Common myeloid progenitor, CD34-positive (primary cell): ENCODE measurements around the gene TMED6.
"Not testable (repeated sequence)": the region's sequence is repeated elsewhere in the genome, so short reads cannot be mapped to it uniquely, and the experiment has no call there.

Experiments used
- CTCF ChIA-PET: fragments of 350-600 bp; sonication (Branson Sonifier 250); formaldehyde crosslinking; loops from one replicate; lab custom pipeline; 2021; ENCODE audit warnings: antibody characterized with exemption; lab: Charles Lee
- POLR2A ChIA-PET: fragments of 350-600 bp; sonication (Branson Sonifier 250); formaldehyde crosslinking; loops from one replicate; lab custom pipeline; 2021; ENCODE audit warnings: antibody characterized with exemption; lab: Charles Lee
- DNase-seq, 3 donors: peaks; one replicate each; pipeline versions ENCODE4 v3.0.0 to v3.0.0-alpha.2; 2013
- H3K27ac ChIP-seq, 2 experiments: 1 replicate in 1 of 2; 2 replicates in 1 of 2; pipeline ENCODE4 v1.7.0; 2013; ENCODE audit warnings: inconsistent platforms in 2 of 2, low read length in 2 of 2, mild to moderate bottlenecking in 2 of 2, low read depth in 1 of 2, moderate library complexity in 1 of 2; ENCODE audit not compliant: severe bottlenecking in 2 of 2, insufficient read depth in 1 of 2, poor library complexity in 1 of 2
- H3K27me3 ChIP-seq, 5 experiments: replicated peaks in 2 of 5; 1 replicate in 3 of 5; 2 replicates in 2 of 5; pipeline versions ENCODE4 v1.6.1 to v1.7.0; 2013; ENCODE audit warnings: low read length in 4 of 5, mild to moderate bottlenecking in 2 of 5, moderate library complexity in 2 of 5, inconsistent platforms in 1 of 5; ENCODE audit not compliant: insufficient read depth in 5 of 5, control insufficient read depth in 4 of 5
- H3K36me3 ChIP-seq, 4 experiments: 1 replicate in 2 of 4; 2 replicates in 2 of 4; pipeline versions ENCODE4 v1.6.1 to v1.7.0; 2013; ENCODE audit warnings: low read length in 3 of 4, control low read depth in 1 of 4, mild to moderate bottlenecking in 1 of 4; ENCODE audit not compliant: control insufficient read depth in 4 of 4, insufficient read depth in 4 of 4
- H3K4me1 ChIP-seq, 4 experiments: 1 replicate in 3 of 4; 2 replicates in 1 of 4; pipeline versions ENCODE4 v1.6.1 to v1.7.1; 2013; ENCODE audit warnings: low read length in 3 of 4, mild to moderate bottlenecking in 3 of 4, control low read depth in 1 of 4, inconsistent platforms in 1 of 4, moderate library complexity in 1 of 4; ENCODE audit not compliant: control insufficient read depth in 4 of 4, insufficient read depth in 4 of 4; ENCODE audit errors: control extremely low read depth in 1 of 4
- H3K4me3 ChIP-seq, 7 experiments: 1 replicate in 4 of 7; 2 replicates in 3 of 7; pipeline versions ENCODE4 v1.5.1 to v1.7.0; 2013; ENCODE audit warnings: mild to moderate bottlenecking in 7 of 7, low read length in 6 of 7, moderate library complexity in 6 of 7, inconsistent platforms in 2 of 7, low read depth in 2 of 7, control low read depth in 1 of 7; ENCODE audit not compliant: insufficient read depth in 4 of 7, control insufficient read depth in 1 of 7; ENCODE audit errors: extremely low read depth in 1 of 7
- H3K9me3 ChIP-seq, 5 experiments: 1 replicate in 4 of 5; 2 replicates in 1 of 5; pipeline versions ENCODE4 v1.6.1 to v1.7.1; 2013; ENCODE audit warnings: low read length in 4 of 5, mild to moderate bottlenecking in 2 of 5, inconsistent platforms in 1 of 5, low read depth in 1 of 5, moderate library complexity in 1 of 5; ENCODE audit not compliant: control insufficient read depth in 4 of 5, insufficient read depth in 2 of 5; ENCODE audit errors: control extremely low read depth in 1 of 5
- WGBS: methylation state at CpG from one replicate; pipeline ENCODE4 v1.1.5; 2013; ENCODE audit not compliant: insufficient coverage; 5-methylcytosine and 5-hydroxymethylcytosine counted together

The TMED6 gene

GRCh38 chr16:69365901-69366300 is 14.3 kb upstream of the TMED6 start:
- Histone ChIP-seq H3K4me3 (no peak overlapping the region), H3K36me3 (peaks cover 38 to 83% (median 67%) of the 10 kb centered on the region in 4 experiments), H3K4me1 (peaks cover 0 to 7% (median 4%) of the 10 kb centered on the region in 4 experiments), H3K9me3 (no peaks in the 10 kb centered on the region), H3K27ac (no peak overlapping the region), H3K27me3 (no peaks in the 10 kb centered on the region)
- no peak for DNase-seq
- CTCF ChIA-PET, result no interaction called here
- POLR2A ChIA-PET, result no interaction called here
- WGBS, result 94% methylated on average over 2 of the region's 2 CpGs

- no peak overlapping the region for H3K27ac ChIP-seq
- POLR2A ChIA-PET, result no interaction called here
- no peaks in the 10 kb centered on the region for H3K27me3 ChIP-seq
- H3K36me3 ChIP-seq, result peaks cover 33 to 74% (median 60%) of the 10 kb centered on the region in 4 experiments
- CTCF ChIA-PET, result interaction anchor here (0.9 to 1.3 kb wide), 2 partner anchors 15 to 16 kb away, joined by 3 read pairs; no protein-coding TSS in a partner anchor
- H3K4me3 ChIP-seq, result no peak overlapping the region
- WGBS, result no CpG with 5 or more reads among the region's 2 CpGs
- DNase-seq, result no peak
- no peaks in the 10 kb centered on the region for H3K9me3 ChIP-seq
- H3K4me1 ChIP-seq, result peaks cover 0 to 7% (median 4%) of the 10 kb centered on the region in 4 experiments
Measured at GRCh38 chr16:69364088-69364487, 12.5 kb upstream of the TMED6 start.

- ChIA-PET POLR2A (no interaction called here), CTCF (interaction anchor here (1.3 kb wide), 1 partner anchor 15 kb away, joined by 3 read pairs; no protein-coding TSS in a partner anchor)
- Histone ChIP-seq H3K9me3 (no peaks in the 10 kb centered on the region), H3K27ac (no peak overlapping the region), H3K4me3 (no peak overlapping the region), H3K36me3 (peaks cover 30 to 66% (median 57%) of the 10 kb centered on the region in 4 experiments), H3K4me1 (peaks cover 0 to 7% (median 3%) of the 10 kb centered on the region in 4 experiments), H3K27me3 (no peaks in the 10 kb centered on the region)
- WGBS, result 100% methylated on average over 4 of the region's 5 CpGs
- no peak for DNase-seq
Measured at GRCh38 chr16:69363281-69363717, 11.7 kb upstream of the TMED6 start.

- POLR2A ChIA-PET, H3K9me3 ChIP-seq, H3K27me3 ChIP-seq, H3K4me3 ChIP-seq, H3K27ac ChIP-seq, CTCF ChIA-PET, DNase-seq: not testable (repeated sequence)
- 100% methylated on average over 9 of the region's 9 CpGs for WGBS
- H3K4me1 ChIP-seq, result peaks cover 5 to 11% (median 10%) of the 10 kb centered on the region in 4 experiments
- H3K36me3 ChIP-seq, result peaks cover 14 to 52% (median 44%) of the 10 kb centered on the region in 4 experiments
Measured at GRCh38 chr16:69360070-69360469, 8.5 kb upstream of the TMED6 start.

- ChIA-PET POLR2A (interaction anchor here (0.6 kb wide), 1 partner anchor 53 kb away, joined by 4 read pairs; no protein-coding TSS in a partner anchor), CTCF (no interaction called here)
- no peak for DNase-seq
- no peak overlapping the region for H3K27ac ChIP-seq
- peaks cover 0 to 4% (median under 1%) of the 10 kb centered on the region in 4 experiments for H3K4me1 ChIP-seq
- H3K9me3 ChIP-seq, result no peaks in the 10 kb centered on the region
- H3K4me3 ChIP-seq, result no peak overlapping the region
- 100% methylated on average over 3 of the region's 6 CpGs for WGBS
- H3K36me3 ChIP-seq, result peaks cover 14 to 46% (median 24%) of the 10 kb centered on the region in 4 experiments
- H3K27me3 ChIP-seq, result no peaks in the 10 kb centered on the region
Measured at GRCh38 chr16:69350536-69351133, 951 bp downstream of the TMED6 start.

- H3K4me1 ChIP-seq, result peaks cover 0 to 8% (median under 1%) of the 10 kb centered on the region in 4 experiments
- no peaks in the 10 kb centered on the region for H3K27me3 ChIP-seq
- no peaks in the 10 kb centered on the region for H3K9me3 ChIP-seq
- H3K4me3 ChIP-seq, result no peak overlapping the region
- peaks cover 14 to 35% (median 19%) of the 10 kb centered on the region in 4 experiments for H3K36me3 ChIP-seq
- no peak overlapping the region for H3K27ac ChIP-seq
- CTCF ChIA-PET, result interaction anchor here (0.7 kb wide), 1 partner anchor 163 kb away, joined by 3 read pairs; the partner anchor contains the start of gene SNTB2
- DNase-seq, result no peak
- 94% methylated on average over 9 of the region's 10 CpGs for WGBS
- POLR2A ChIA-PET, result no interaction called here
Measured at GRCh38 chr16:69349536-69349935, 2.0 kb downstream of the TMED6 start.

GRCh38 chr16:69348222-69348621 is 3.4 kb downstream of the TMED6 start:
- ChIA-PET POLR2A (no interaction called here), CTCF (interaction anchor here (1.0 kb wide), 1 partner anchor 15 kb away, joined by 3 read pairs; no protein-coding TSS in a partner anchor)
- Histone ChIP-seq H3K4me3 (no peak overlapping the region), H3K27me3 (no peaks in the 10 kb centered on the region), H3K4me1 (peaks cover 0 to 8% (median under 1%) of the 10 kb centered on the region in 4 experiments), H3K9me3 (no peaks in the 10 kb centered on the region), H3K27ac (no peak overlapping the region), H3K36me3 (peaks cover 16 to 35% (median 19%) of the 10 kb centered on the region in 4 experiments)
- 97% methylated on average over 4 of the region's 6 CpGs for WGBS
- DNase-seq, result no peak
